ENCODE measurements around the gene TARP.

Gene TARP

GRCh38 chr7:38310591-38311101 is 37.2 kb upstream of the TARP start:
- Mint-ChIP-seq H3K27me3 (no peaks in the 10 kb centered on the region), H3K4me1 (peaks cover 0 to 27% (median 1%) of the 10 kb centered on the region in 4 donors), H3K27ac (peak overlapping the region in 1 of 3 donors; percentile 74), H3K36me3 (no peaks in the 10 kb centered on the region), H3K4me3 (peak overlapping the region in 3 of 4 donors; percentile 49 to 78 (median 70)), H3K9me3 (no peaks in the 10 kb centered on the region)
- Histone ChIP-seq H3K27me3 (ENCODE audit: control insufficient read depth, insufficient read depth, low read length) (no peaks in the 10 kb centered on the region), H3K36me3 (ENCODE audit: control insufficient read depth, insufficient read depth, low read length) (no peaks in the 10 kb centered on the region), H3K4me3 (ENCODE audit: low read depth, low read length) (peak overlapping the region; percentile 57), H3K27ac (ENCODE audit: insufficient read depth, low read length, poor library complexity, severe bottlenecking) (no peak overlapping the region), H3K4me1 (ENCODE audit: control insufficient read depth, insufficient read depth, low read length, poor library complexity, severe bottlenecking) (no peaks in the 10 kb centered on the region), H3K9me3 (ENCODE audit: control insufficient read depth in 2 of 2, low read length in 2 of 2) (no peaks in the 10 kb centered on the region)
- no peak for DNase-seq
- no peak for ATAC-seq (ENCODE audit: low read depth in 2 of 2)

- Histone ChIP-seq H3K27ac (ENCODE audit: insufficient read depth, low read length, poor library complexity, severe bottlenecking) (no peak overlapping the region), H3K4me3 (ENCODE audit: low read depth, low read length) (no peak overlapping the region), H3K27me3 (ENCODE audit: control insufficient read depth, insufficient read depth, low read length) (no peaks in the 10 kb centered on the region), H3K36me3 (ENCODE audit: control insufficient read depth, insufficient read depth, low read length) (no peaks in the 10 kb centered on the region), H3K9me3 (ENCODE audit: control insufficient read depth in 2 of 2, low read length in 2 of 2) (no peaks in the 10 kb centered on the region), H3K4me1 (ENCODE audit: control insufficient read depth, insufficient read depth, low read length, poor library complexity, severe bottlenecking) (no peaks in the 10 kb centered on the region)
- ATAC-seq (ENCODE audit: low read depth in 2 of 2) (no peak), DNase-seq (no peak)
- Mint-ChIP-seq H3K4me1 (peaks cover 0 to 32% (median 1%) of the 10 kb centered on the region in 4 donors), H3K36me3 (no peaks in the 10 kb centered on the region), H3K4me3 (no peak overlapping the region), H3K9me3 (no peaks in the 10 kb centered on the region), H3K27me3 (no peaks in the 10 kb centered on the region), H3K27ac (no peak overlapping the region)
Observed at GRCh38 chr7:38309555-38309954, 36.1 kb upstream of the TARP start.

- H3K27ac Mint-ChIP-seq, result no peak overlapping the region
- Histone ChIP-seq H3K27ac (ENCODE audit: insufficient read depth, low read length, poor library complexity, severe bottlenecking) (no peak overlapping the region), H3K9me3 (ENCODE audit: control insufficient read depth in 2 of 2, low read length in 2 of 2) (no peaks in the 10 kb centered on the region), H3K36me3 (ENCODE audit: control insufficient read depth, insufficient read depth, low read length) (no peaks in the 10 kb centered on the region), H3K27me3 (ENCODE audit: control insufficient read depth, insufficient read depth, low read length) (no peaks in the 10 kb centered on the region), H3K4me3 (ENCODE audit: low read depth, low read length) (no peak overlapping the region), H3K4me1 (ENCODE audit: control insufficient read depth, insufficient read depth, low read length, poor library complexity, severe bottlenecking) (no peaks in the 10 kb centered on the region)
- no peaks in the 10 kb centered on the region for H3K36me3 Mint-ChIP-seq
- H3K4me1 Mint-ChIP-seq, result peaks cover 0 to 32% (median 1%) of the 10 kb centered on the region in 4 donors
- H3K27me3 Mint-ChIP-seq, result no peaks in the 10 kb centered on the region
- no peak for DNase-seq
- H3K9me3 Mint-ChIP-seq, result no peaks in the 10 kb centered on the region
- ATAC-seq (ENCODE audit: low read depth in 2 of 2), result no peak
- H3K4me3 Mint-ChIP-seq, result no peak overlapping the region
Observed at GRCh38 chr7:38308140-38308539, 34.7 kb upstream of the TARP start.

- Mint-ChIP-seq H3K9me3 (no peaks in the 10 kb centered on the region), H3K4me3 (no peak overlapping the region), H3K27ac (no peak overlapping the region), H3K4me1 (peaks cover 0 to 28% (median 1%) of the 10 kb centered on the region in 4 donors), H3K36me3 (no peaks in the 10 kb centered on the region), H3K27me3 (no peaks in the 10 kb centered on the region)
- DNase-seq, result no peak
- H3K9me3 ChIP-seq (ENCODE audit: control insufficient read depth in 2 of 2, low read length in 2 of 2), result no peaks in the 10 kb centered on the region
- no peak overlapping the region for H3K4me3 ChIP-seq (ENCODE audit: low read depth, low read length)
- no peaks in the 10 kb centered on the region for H3K36me3 ChIP-seq (ENCODE audit: control insufficient read depth, insufficient read depth, low read length)
- H3K27me3 ChIP-seq (ENCODE audit: control insufficient read depth, insufficient read depth, low read length), result no peaks in the 10 kb centered on the region
- no peaks in the 10 kb centered on the region for H3K4me1 ChIP-seq (ENCODE audit: control insufficient read depth, insufficient read depth, low read length, poor library complexity, severe bottlenecking)
- ATAC-seq (ENCODE audit: low read depth in 2 of 2), result no peak
- no peak overlapping the region for H3K27ac ChIP-seq (ENCODE audit: insufficient read depth, low read length, poor library complexity, severe bottlenecking)
Observed at GRCh38 chr7:38307640-38308039, 34.2 kb upstream of the TARP start.

- peaks cover 0 to 23% (median 1%) of the 10 kb centered on the region in 4 donors for H3K4me1 Mint-ChIP-seq
- H3K4me1 ChIP-seq (ENCODE audit: control insufficient read depth, insufficient read depth, low read length, poor library complexity, severe bottlenecking), result no peaks in the 10 kb centered on the region
- DNase-seq (peak in 2 of 3 donors; percentile 24 to 51), ATAC-seq (ENCODE audit: low read depth in 2 of 2) (no peak)
- H3K36me3 ChIP-seq (ENCODE audit: control insufficient read depth, insufficient read depth, low read length), result no peaks in the 10 kb centered on the region
- no peaks in the 10 kb centered on the region for H3K9me3 Mint-ChIP-seq
- H3K27me3 ChIP-seq (ENCODE audit: control insufficient read depth, insufficient read depth, low read length), result no peaks in the 10 kb centered on the region
- no peak overlapping the region for H3K4me3 ChIP-seq (ENCODE audit: low read depth, low read length)
- peak overlapping the region in 3 of 4 donors; percentile 21 to 63 (median 48) for H3K4me3 Mint-ChIP-seq
- peak overlapping the region; percentile 43 to 79 (median 64) for H3K27ac Mint-ChIP-seq
- no peak overlapping the region for H3K27ac ChIP-seq (ENCODE audit: insufficient read depth, low read length, poor library complexity, severe bottlenecking)
- no peaks in the 10 kb centered on the region for H3K27me3 Mint-ChIP-seq
- no peaks in the 10 kb centered on the region for H3K36me3 Mint-ChIP-seq
- no peaks in the 10 kb centered on the region for H3K9me3 ChIP-seq (ENCODE audit: control insufficient read depth in 2 of 2, low read length in 2 of 2)
Observed at GRCh38 chr7:38306914-38307313, 33.5 kb upstream of the TARP start.

GRCh38 chr7:38306171-38306570 is 32.7 kb upstream of the TARP start:
- H3K4me3 Mint-ChIP-seq, result no peak overlapping the region

GRCh38 chr7:38303866-38304265 is 30.4 kb upstream of the TARP start:
- no peak for ATAC-seq (ENCODE audit: low read depth in 2 of 2)

More at GRCh38 chr7:38306171-38306570, 32.7 kb upstream of the TARP start:
- ATAC-seq (ENCODE audit: low read depth in 2 of 2) (no peak), DNase-seq (no peak)
- Mint-ChIP-seq H3K27ac (peak overlapping the region in 1 of 3 donors; percentile 64), H3K4me1 (peaks cover 0 to 23% (median 1%) of the 10 kb centered on the region in 4 donors), H3K27me3 (no peaks in the 10 kb centered on the region), H3K36me3 (no peaks in the 10 kb centered on the region), H3K9me3 (no peaks in the 10 kb centered on the region)
- Histone ChIP-seq H3K4me1 (ENCODE audit: control insufficient read depth, insufficient read depth, low read length, poor library complexity, severe bottlenecking) (no peaks in the 10 kb centered on the region), H3K36me3 (ENCODE audit: control insufficient read depth, insufficient read depth, low read length) (no peaks in the 10 kb centered on the region), H3K9me3 (ENCODE audit: control insufficient read depth in 2 of 2, low read length in 2 of 2) (no peaks in the 10 kb centered on the region), H3K27me3 (ENCODE audit: control insufficient read depth, insufficient read depth, low read length) (no peaks in the 10 kb centered on the region), H3K27ac (ENCODE audit: insufficient read depth, low read length, poor library complexity, severe bottlenecking) (no peak overlapping the region), H3K4me3 (ENCODE audit: low read depth, low read length) (no peak overlapping the region)

GRCh38 chr7:38300175-38300574 is 26.7 kb upstream of the TARP start:
- Mint-ChIP-seq H3K4me3 (peak overlapping the region in 3 of 4 donors; percentile 61 to 79 (median 78)), H3K36me3 (no peaks in the 10 kb centered on the region), H3K4me1 (peaks cover 0 to 6% (median 0%) of the 10 kb centered on the region in 4 donors), H3K27me3 (no peaks in the 10 kb centered on the region), H3K9me3 (no peaks in the 10 kb centered on the region), H3K27ac (peak overlapping the region in 2 of 3 donors; percentile 58 to 62)
- Histone ChIP-seq H3K27me3 (ENCODE audit: control insufficient read depth, insufficient read depth, low read length) (no peaks in the 10 kb centered on the region), H3K4me3 (ENCODE audit: low read depth, low read length) (no peak overlapping the region), H3K27ac (ENCODE audit: insufficient read depth, low read length, poor library complexity, severe bottlenecking) (no peak overlapping the region), H3K9me3 (ENCODE audit: control insufficient read depth in 2 of 2, low read length in 2 of 2) (no peaks in the 10 kb centered on the region), H3K4me1 (ENCODE audit: control insufficient read depth, insufficient read depth, low read length, poor library complexity, severe bottlenecking) (no peaks in the 10 kb centered on the region), H3K36me3 (ENCODE audit: control insufficient read depth, insufficient read depth, low read length) (no peaks in the 10 kb centered on the region)
- ATAC-seq (ENCODE audit: low read depth in 2 of 2) (no peak), DNase-seq (no peak)

More at GRCh38 chr7:38303866-38304265, 30.4 kb upstream of the TARP start:
- Mint-ChIP-seq H3K27me3 (no peaks in the 10 kb centered on the region), H3K4me1 (peaks cover 0 to 16% (median 1%) of the 10 kb centered on the region in 4 donors), H3K9me3 (no peaks in the 10 kb centered on the region), H3K27ac (peak overlapping the region in 1 of 3 donors; percentile 65), H3K4me3 (peak overlapping the region in 1 of 4 donors; percentile 69), H3K36me3 (no peaks in the 10 kb centered on the region)
- H3K27me3 ChIP-seq (ENCODE audit: control insufficient read depth, insufficient read depth, low read length), result no peaks in the 10 kb centered on the region
- no peaks in the 10 kb centered on the region for H3K9me3 ChIP-seq (ENCODE audit: control insufficient read depth in 2 of 2, low read length in 2 of 2)
- no peaks in the 10 kb centered on the region for H3K4me1 ChIP-seq (ENCODE audit: control insufficient read depth, insufficient read depth, low read length, poor library complexity, severe bottlenecking)
- H3K36me3 ChIP-seq (ENCODE audit: control insufficient read depth, insufficient read depth, low read length), result no peaks in the 10 kb centered on the region
- no peak overlapping the region for H3K27ac ChIP-seq (ENCODE audit: insufficient read depth, low read length, poor library complexity, severe bottlenecking)
- no peak for DNase-seq
- no peak overlapping the region for H3K4me3 ChIP-seq (ENCODE audit: low read depth, low read length)
